Prostate gland (tissue), 2 donors: Measurements from ENCODE around the gene FGG. TPM values are rescaled to one million over a fixed set of nuclear protein-coding genes. Genes with fewer than 3 reads are reported as not detected.

Experiments used
- DNase-seq: peaks from one replicate; pipeline ENCODE4 v3.0.0-alpha.2; 2019; ENCODE audit warnings: low spot score
- H3K27ac ChIP-seq, 2 donors: fragments of 200-600 bp; sonication (generic); 2 replicates each; pipeline ENCODE4 v1.5.1; 2017 to 2019
- H3K27me3 ChIP-seq: fragments of 200-600 bp; sonication (generic); replicated peaks from 2 replicates; pipeline ENCODE4 v1.5.1; 2019; ENCODE audit not compliant: insufficient read depth
- H3K36me3 ChIP-seq, 2 donors: fragments of 200-600 bp; sonication (generic); 1 replicate in 1 of 2; 2 replicates in 1 of 2; pipeline versions ENCODE4 v1.5.1 to v1.8.1; 2017 to 2019
- H3K4me1 ChIP-seq: fragments of 200-600 bp; sonication (generic); replicated peaks from 2 replicates; pipeline ENCODE4 v1.5.1; 2019
- H3K4me3 ChIP-seq, 2 donors: fragments of 200-600 bp; sonication (generic); 2 replicates each; pipeline ENCODE4 v1.5.1; 2017 to 2019
- H3K9me3 ChIP-seq: fragments of 200-600 bp; sonication (generic); 2 replicates; pipeline ENCODE4 v1.5.1; 2017
- CTCF ChIP-seq, 4 experiments: fragments of 200-600 bp in 2 of 4; fragments of 450-650 bp in 2 of 4; sonication (generic) in 2 of 4; IDR thresholded peaks; 1 replicate in 3 of 4; 2 replicates in 1 of 4; pipeline ENCODE4 v1.5.1; 2016 to 2019; ENCODE audit warnings: antibody characterized with exemption in 4 of 4, mild to moderate bottlenecking in 2 of 4, moderate library complexity in 2 of 4
- POLR2A ChIP-seq: fragments of 450-650 bp; IDR thresholded peaks from one replicate; pipeline ENCODE4 v1.6.1; 2016; ENCODE audit warnings: antibody characterized with exemption, mild to moderate bottlenecking
- POLR2AphosphoS5 ChIP-seq: sonication (generic); formaldehyde crosslinking; IDR thresholded peaks from one replicate; pipeline ENCODE4 v1.6.1; 2017; ENCODE audit warnings: antibody characterized with exemption
- WGBS: methylation state at CpG from one replicate; pipeline ENCODE4 v1.1.5; 2018; 5-methylcytosine and 5-hydroxymethylcytosine counted together
- intact Hi-C: fragments of 100-400 bp; cut with DNase I; formaldehyde crosslinking; loops from one replicate; pipeline ENCODE4 v1.14.2; 2022
- total RNA-seq, 2 donors: library from RNA; depleted of rRNA; stranded (reverse); fragments of >200 nt; gene quantifications; one replicate each; pipeline ENCODE4 v1.1.0, GENCODE V29; 2016

FGG gene
- total RNA-seq, 2 donors from 2014 or later, result not detected

GRCh38 chr4:154626793-154627484 is 14.5 kb upstream of the FGG start:
- 6% methylated on average over 34 of the region's 48 CpGs for WGBS
- Histone ChIP-seq H3K4me1 (no peaks in the 10 kb centered on the region), H3K27ac (no peak overlapping the region), H3K4me3 (peak overlapping the region; percentile 24), H3K36me3 (no peaks in the 10 kb centered on the region), H3K9me3 (no peaks in the 10 kb centered on the region), H3K27me3 (no peaks in the 10 kb centered on the region)
- DNase-seq, result peak; percentile 27
- TF ChIP-seq CTCF (IDR thresholded peaks at IDR 0.05), result peak in 3 of 4 experiments; percentile 24 to 56 (median 44)
- no peak for TF ChIP-seq POLR2A
- TF ChIP-seq POLR2AphosphoS5, result no peak
- intact Hi-C loops, result no loop called here

GRCh38 chr4:154625971-154626370 is 13.5 kb upstream of the FGG start:
- 90% methylated on average over 3 of the region's 3 CpGs for WGBS
- intact Hi-C loops, result no loop called here
- no peaks in the 10 kb centered on the region for H3K9me3 ChIP-seq
- no peak overlapping the region for H3K4me3 ChIP-seq
- no peaks in the 10 kb centered on the region for H3K27me3 ChIP-seq
- TF ChIP-seq POLR2A, result no peak
- DNase-seq, result no peak
- no peaks in the 10 kb centered on the region for H3K4me1 ChIP-seq
- H3K36me3 ChIP-seq, result no peaks in the 10 kb centered on the region
- H3K27ac ChIP-seq, result no peak overlapping the region

GRCh38 chr4:154623995-154624394 is 11.5 kb upstream of the FGG start:
- Histone ChIP-seq H3K4me3 (no peak overlapping the region), H3K27ac (no peak overlapping the region), H3K4me1 (no peaks in the 10 kb centered on the region), H3K36me3 (no peaks in the 10 kb centered on the region), H3K27me3 (no peaks in the 10 kb centered on the region), H3K9me3 (no peaks in the 10 kb centered on the region)
- DNase-seq, result no peak
- intact Hi-C loops, result loop anchor here (5.0 kb wide), 1 partner anchor 72 kb away; the partner anchor contains the start of gene PLRG1
- TF ChIP-seq CTCF (IDR thresholded peaks at IDR 0.05) (no peak), POLR2AphosphoS5 (no peak), POLR2A (no peak)
- 88% methylated on average over 7 of the region's 7 CpGs for WGBS

- 76% methylated on average over 3 of the region's 3 CpGs for WGBS
- Histone ChIP-seq H3K36me3 (no peaks in the 10 kb centered on the region), H3K4me3 (no peak overlapping the region), H3K27ac (no peak overlapping the region), H3K9me3 (no peaks in the 10 kb centered on the region), H3K27me3 (no peaks in the 10 kb centered on the region), H3K4me1 (no peaks in the 10 kb centered on the region)
- DNase-seq, result no peak
- TF ChIP-seq POLR2AphosphoS5, result no peak
- no peak for TF ChIP-seq CTCF (IDR thresholded peaks at IDR 0.05)
- no peak for TF ChIP-seq POLR2A
- intact Hi-C loops, result loop anchor here (5.0 kb wide), 1 partner anchor 71 kb away; the partner anchor contains the start of gene PLRG1
These were observed 11.0 kb upstream of the FGG start for GRCh38 chr4:154623436-154623835.

GRCh38 chr4:154622598-154622997 is 10.1 kb upstream of the FGG start:
- H3K27ac ChIP-seq, result no peak overlapping the region
- DNase-seq, result peak; percentile 10
- TF ChIP-seq CTCF (IDR thresholded peaks at IDR 0.05), result peak in 2 of 4 experiments; percentile 47 to 48
- no peak for TF ChIP-seq POLR2A
- intact Hi-C loops, result loop anchor here (5.0 kb wide), 1 partner anchor 70 kb away; the partner anchor contains the start of gene PLRG1
- no peaks in the 10 kb centered on the region for H3K27me3 ChIP-seq
- H3K36me3 ChIP-seq, result no peaks in the 10 kb centered on the region
- H3K4me3 ChIP-seq, result no peak overlapping the region
- no peaks in the 10 kb centered on the region for H3K4me1 ChIP-seq
- H3K9me3 ChIP-seq, result no peaks in the 10 kb centered on the region
